ENCODE results near the gene TCEAL1.

DNA sequence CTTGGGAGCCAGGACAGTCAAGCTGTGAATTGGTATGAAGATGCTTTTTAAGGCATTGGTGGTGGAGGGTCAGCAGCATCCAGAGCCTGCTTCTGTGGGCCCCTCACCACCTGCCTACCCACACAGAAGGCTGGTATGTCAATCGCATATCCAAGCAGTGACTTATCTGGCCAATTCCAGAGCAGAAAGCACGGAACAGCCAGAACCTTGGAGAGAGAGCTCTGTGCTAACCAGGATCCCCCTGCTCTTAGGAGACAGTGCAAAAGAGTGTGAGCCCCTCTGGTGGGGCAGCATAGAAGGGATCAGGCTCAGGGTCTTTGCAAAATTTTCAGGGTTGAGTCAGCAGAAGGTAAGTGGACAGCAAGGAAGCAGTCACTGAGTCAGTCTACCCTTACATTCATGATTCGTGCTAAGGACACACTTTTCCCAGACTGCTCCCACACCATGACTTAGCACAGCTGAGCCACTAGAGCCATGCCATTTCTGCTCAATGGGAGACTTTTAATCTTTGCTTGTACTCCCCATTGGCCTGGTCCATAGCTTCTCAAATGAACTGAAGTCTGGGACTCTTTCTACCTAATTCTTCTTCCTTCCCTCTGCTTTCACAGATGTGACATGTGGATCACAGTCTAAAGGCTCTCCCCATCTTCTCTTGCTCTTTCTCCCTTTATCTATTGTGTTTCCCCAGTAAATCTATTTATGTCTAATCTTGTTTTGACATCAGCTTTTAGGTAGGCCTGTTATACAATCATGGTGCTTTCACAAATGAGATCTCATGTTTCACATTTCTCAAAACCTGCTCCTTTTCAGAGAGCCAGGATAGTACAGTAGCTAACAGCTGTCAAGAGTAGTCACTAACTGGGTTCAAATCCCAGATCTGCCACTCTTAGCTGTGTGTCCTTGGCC is 37.7 kb downstream of the TCEAL1 start:
- TF ChIP-seq POLR2A (IDR thresholded peaks at IDR 0.05) = no peak
- TF ChIP-seq, protein P1, sequence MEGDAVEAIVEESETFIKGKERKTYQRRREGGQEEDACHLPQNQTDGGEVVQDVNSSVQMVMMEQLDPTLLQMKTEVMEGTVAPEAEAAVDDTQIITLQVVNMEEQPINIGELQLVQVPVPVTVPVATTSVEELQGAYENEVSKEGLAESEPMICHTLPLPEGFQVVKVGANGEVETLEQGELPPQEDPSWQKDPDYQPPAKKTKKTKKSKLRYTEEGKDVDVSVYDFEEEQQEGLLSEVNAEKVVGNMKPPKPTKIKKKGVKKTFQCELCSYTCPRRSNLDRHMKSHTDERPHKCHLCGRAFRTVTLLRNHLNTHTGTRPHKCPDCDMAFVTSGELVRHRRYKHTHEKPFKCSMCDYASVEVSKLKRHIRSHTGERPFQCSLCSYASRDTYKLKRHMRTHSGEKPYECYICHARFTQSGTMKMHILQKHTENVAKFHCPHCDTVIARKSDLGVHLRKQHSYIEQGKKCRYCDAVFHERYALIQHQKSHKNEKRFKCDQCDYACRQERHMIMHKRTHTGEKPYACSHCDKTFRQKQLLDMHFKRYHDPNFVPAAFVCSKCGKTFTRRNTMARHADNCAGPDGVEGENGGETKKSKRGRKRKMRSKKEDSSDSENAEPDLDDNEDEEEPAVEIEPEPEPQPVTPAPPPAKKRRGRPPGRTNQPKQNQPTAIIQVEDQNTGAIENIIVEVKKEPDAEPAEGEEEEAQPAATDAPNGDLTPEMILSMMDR (IDR thresholded peaks at IDR 0.05 in 4 of 5, conservative IDR thresholded peaks at IDR 0.05 in 1 of 5) = no peak

All from gastrocnemius medialis (tissue), 4 donors.